Stimulated activated CD4-positive, alpha-beta T cell treated with anti-CD3 and anti-CD28 coated beads, TNF-alpha, amount 100 ng/mL, for 4 hours (primary cell): Measurements from ENCODE around the gene PCDHB8.
"Not testable (repeated sequence)": the region's sequence is repeated elsewhere in the genome, so short reads cannot be mapped to it uniquely, and the experiment has no call there.

Experiments used
- DNase-seq, 3 experiments: peaks; one replicate each; pipeline ENCODE4 v3.0.0-alpha.2; 2020; ENCODE audit warnings: low read depth in 3 of 3

Gene PCDHB8

DNA sequence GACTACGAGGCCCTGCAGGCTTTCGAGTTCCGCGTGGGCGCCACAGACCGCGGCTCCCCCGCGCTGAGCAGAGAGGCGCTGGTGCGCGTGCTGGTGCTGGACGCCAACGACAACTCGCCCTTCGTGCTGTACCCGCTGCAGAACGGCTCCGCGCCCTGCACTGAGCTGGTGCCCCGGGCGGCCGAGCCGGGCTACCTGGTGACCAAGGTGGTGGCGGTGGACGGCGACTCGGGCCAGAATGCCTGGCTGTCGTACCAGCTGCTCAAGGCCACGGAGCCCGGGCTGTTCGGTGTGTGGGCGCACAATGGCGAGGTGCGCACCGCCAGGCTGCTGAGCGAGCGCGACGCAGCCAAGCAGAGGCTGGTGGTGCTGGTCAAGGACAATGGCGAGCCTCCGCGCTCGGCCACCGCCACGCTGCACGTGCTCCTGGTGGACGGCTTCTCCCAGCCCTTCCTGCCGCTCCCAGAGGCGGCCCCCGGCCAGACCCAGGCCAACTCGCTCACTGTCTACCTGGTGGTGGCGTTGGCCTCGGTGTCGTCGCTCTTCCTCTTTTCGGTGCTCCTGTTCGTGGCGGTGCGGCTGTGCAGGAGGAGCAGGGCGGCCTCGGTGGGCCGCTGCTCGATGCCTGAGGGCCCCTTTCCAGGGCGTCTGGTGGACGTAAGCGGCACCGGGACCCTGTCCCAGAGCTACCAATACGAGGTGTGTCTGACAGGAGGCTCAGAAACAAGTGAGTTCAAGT is 6.7 kb downstream of the PCDHB8 start:
- DNase-seq: not testable (repeated sequence)

DNA sequence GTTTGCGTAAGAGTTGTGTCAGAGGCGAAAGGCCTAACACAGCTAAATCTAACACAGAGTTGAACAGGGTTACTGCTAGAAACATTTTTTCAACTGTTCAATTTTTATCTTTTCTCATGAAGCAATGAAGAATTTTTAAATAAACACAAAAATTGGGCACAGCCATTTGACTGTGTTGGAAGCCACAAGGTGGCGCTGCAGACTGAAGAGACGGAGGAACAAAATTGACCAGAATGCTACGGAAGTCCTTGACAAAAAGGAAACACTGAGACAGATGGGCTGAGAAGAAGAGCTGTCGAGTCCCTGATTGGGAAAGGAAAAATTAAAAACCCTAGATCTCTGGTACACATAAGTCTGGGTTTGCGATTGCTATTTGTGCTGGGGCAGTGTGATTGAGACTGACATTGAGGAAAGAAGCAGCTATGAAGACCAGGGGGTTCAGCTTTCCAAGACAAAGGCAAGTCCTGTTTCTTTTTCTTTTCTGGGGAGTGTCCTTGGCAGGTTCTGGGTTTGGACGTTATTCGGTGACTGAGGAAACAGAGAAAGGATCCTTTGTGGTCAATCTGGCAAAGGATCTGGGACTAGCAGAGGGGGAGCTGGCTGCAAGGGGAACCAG is 9.4 kb downstream of the PCDHB8 start, which contains the start of gene PCDHB9:
TSS of gene PCDHB9 (plus strand) at position 265 of the 616 bp plus-strand sequence. CDS start at position 423, 158 bp downstream.
- peak in 1 of 3 experiments; percentile 2 for DNase-seq

DNA sequence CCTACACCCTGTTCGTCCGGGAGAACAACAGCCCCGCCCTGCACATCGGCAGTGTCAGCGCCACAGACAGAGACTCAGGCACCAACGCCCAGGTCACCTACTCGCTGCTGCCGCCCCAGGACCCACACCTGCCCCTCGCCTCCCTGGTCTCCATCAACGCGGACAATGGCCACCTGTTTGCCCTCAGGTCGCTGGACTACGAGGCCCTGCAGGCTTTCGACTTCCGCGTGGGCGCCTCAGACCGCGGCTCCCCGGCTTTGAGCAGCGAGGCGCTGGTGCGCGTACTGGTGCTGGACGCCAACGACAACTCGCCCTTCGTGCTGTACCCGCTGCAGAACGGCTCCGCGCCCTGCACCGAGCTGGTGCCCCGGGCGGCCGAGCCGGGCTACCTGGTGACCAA is 11.1 kb downstream of the PCDHB8 start:
- not testable (repeated sequence) for DNase-seq

DNA sequence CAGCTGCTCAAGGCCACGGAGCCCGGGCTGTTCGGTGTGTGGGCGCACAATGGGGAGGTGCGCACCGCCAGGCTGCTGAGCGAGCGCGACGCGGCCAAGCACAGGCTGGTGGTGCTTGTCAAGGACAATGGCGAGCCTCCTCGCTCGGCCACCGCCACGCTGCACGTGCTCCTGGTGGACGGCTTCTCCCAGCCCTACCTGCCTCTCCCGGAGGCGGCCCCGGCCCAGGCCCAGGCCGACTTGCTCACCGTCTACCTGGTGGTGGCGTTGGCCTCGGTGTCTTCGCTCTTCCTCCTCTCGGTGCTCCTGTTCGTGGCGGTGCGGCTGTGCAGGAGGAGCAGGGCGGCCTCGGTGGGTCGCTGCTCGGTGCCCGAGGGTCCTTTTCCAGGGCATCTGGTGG is 11.5 kb downstream of the PCDHB8 start:
- not testable (repeated sequence) for DNase-seq

DNA sequence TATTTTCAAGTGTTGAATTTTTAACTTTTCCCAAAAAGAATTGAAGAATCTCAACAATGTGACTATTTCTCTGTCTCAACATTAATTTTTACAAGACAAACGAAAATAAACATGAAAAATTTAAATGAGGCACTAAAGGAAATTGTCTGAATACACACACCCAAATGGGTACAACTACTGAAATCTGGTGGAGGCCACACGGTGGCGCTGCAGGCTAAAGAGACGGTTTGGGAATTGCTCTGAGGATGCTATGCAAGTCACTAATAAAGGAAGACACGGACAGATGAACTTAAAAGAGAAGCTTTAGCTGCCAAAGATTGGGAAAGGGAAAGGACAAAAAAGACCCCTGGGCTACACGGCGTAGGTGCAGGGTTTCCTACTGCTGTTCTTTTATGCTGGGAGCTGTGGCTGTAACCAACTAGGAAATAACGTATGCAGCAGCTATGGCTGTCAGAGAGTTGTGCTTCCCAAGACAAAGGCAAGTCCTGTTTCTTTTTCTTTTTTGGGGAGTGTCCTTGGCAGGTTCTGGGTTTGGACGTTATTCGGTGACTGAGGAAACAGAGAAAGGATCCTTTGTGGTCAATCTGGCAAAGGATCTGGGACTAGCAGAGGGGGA is 14.6 kb downstream of the PCDHB8 start, which contains the start of gene PCDHB10:
TSS of gene PCDHB10 (plus strand) at position 244 of the 616 bp plus-strand sequence. CDS start at position 444, 200 bp downstream.
- DNase-seq: no peak

DNA sequence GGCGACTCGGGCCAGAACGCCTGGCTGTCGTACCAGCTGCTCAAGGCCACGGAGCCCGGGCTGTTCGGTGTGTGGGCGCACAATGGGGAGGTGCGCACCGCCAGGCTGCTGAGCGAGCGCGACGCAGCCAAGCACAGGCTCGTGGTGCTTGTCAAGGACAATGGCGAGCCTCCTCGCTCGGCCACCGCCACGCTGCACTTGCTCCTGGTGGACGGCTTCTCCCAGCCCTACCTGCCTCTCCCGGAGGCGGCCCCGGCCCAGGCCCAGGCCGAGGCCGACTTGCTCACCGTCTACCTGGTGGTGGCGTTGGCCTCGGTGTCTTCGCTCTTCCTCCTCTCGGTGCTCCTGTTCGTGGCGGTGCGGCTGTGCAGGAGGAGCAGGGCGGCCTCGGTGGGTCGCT is 16.7 kb downstream of the PCDHB8 start:
- DNase-seq: not testable (repeated sequence)

DNA sequence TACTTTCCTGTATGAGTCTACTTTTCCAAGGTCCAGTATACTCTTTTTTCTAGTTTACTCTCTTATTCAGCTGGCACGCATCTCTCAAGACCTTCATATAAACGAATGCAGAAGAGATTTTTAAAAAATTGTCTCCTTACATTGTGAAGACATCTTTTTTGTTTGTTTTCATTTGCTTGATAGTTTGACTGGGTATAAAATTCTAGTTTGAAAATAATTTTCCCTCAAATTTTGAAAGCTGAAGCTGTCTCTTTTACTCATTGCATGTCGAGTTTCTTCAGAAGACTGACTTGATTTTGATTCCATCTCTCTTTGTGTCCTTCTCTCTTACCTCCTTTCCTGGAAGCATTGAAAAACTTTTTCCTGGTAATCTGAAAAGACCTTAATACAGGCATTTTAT is 18.8 kb downstream of the PCDHB8 start:
- DNase-seq: no peak

DNA sequence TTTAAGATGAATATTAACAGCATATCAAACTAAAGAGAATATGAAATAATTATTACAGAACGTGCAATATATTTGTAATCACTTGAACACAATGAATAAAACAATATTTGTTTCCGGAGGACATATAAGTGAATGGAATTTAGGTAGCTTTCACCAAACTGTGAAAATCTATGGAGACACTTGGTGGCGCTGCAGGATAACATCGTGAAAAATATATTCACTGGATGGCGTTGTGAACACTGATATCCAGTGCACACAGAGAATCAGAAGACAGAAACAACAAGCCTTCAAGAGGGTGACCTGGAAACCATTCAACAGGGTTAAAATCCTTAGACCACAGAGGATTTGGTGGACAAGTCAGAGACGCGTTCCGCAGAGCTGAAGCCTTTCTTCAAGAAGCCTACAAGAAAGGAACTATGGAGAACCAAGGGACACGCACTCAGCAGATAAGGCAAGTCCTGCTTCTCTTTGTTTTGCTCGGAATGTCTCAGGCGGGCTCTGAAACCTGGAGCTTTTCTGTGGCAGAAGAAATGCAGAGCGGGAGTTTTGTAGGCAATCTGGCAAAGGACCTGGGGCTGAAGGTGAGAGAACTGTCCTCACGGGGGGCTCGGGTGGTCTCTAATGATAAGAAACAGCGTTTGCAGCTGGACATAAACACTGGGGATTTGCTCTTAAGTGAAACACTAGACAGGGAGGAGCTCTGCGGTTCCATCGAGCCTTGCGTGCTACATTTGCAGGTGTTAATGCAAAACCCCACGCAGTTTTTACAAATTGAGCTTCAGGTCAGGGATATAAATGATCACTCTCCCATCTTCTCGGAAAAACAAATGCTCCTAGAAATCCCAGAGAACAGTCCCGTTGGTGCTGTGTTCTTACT is 22.0 kb downstream of the PCDHB8 start, which contains the start of gene PCDHB11:
TSS of gene PCDHB11 (plus strand) at position 269 of the 877 bp plus-strand sequence. CDS start at position 417, 148 bp downstream.
- DNase-seq: no peak

DNA sequence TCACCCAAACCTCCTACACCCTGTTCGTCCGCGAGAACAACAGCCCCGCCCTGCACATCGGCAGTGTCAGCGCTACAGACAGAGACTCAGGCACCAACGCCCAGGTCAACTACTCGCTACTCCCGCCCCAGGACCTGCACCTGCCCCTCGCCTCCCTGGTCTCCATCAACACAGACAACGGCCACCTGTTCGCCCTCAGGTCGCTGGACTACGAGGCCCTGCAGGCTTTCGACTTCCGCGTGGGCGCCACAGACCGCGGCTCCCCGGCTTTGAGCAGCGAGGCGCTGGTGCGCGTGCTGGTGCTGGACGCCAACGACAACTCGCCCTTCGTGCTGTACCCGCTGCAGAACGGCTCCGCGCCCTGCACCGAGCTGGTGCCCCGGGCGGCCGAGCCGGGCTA is 23.5 kb downstream of the PCDHB8 start:
- not testable (repeated sequence) for DNase-seq

DNA sequence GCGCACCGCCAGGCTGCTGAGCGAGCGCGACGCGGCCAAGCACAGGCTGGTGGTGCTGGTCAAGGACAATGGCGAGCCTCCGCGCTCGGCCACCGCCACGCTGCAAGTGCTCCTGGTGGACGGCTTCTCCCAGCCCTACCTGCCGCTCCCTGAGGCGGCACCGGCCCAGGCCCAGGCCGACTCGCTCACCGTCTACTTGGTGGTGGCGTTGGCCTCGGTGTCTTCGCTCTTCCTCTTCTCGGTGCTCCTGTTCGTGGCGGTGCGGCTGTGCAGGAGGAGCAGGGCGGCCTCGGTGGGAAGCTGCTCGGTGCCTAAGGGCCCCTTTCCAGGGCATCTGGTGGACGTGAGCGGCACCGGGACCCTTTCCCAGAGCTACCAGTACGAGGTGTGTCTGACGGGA is 24.1 kb downstream of the PCDHB8 start:
- DNase-seq: not testable (repeated sequence)

DNA sequence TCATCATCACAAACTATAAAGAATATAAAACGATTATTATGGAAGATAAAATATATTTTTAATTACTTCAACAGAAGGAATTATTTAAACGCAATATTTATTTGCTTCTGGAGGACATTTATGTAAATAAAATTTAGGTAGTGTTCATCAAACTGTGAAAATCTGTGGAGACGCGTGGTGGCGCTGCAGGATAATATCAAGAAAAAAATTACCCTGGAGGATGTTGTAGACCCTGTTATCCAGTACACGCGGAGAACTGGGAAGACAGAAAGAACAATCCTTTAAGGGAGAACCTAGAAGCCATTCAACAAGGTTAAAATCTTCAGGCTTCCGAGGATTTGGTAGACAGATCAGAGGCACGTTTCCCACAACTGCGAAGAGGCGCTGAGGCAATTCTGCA is 30.9 kb downstream of the PCDHB8 start, which contains the start of gene PCDHB12:
TSS of gene PCDHB12 (plus strand) at position 242 of the 400 bp plus-strand sequence. CDS start 189 bp downstream, outside the sequence.
- DNase-seq: no peak

DNA sequence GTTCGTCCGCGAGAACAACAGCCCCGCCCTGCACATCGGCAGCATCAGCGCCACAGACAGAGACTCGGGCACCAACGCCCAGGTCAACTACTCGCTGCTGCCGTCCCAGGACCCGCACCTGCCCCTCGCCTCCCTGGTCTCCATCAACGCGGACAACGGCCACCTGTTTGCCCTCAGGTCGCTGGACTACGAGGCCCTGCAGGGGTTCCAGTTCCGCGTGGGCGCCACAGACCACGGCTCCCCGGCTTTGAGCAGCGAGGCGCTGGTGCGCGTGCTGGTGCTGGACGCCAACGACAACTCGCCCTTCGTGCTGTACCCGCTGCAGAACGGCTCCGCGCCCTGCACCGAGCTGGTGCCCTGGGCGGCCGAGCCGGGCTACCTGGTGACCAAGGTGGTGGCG is 32.7 kb downstream of the PCDHB8 start:
- DNase-seq: not testable (repeated sequence)

DNA sequence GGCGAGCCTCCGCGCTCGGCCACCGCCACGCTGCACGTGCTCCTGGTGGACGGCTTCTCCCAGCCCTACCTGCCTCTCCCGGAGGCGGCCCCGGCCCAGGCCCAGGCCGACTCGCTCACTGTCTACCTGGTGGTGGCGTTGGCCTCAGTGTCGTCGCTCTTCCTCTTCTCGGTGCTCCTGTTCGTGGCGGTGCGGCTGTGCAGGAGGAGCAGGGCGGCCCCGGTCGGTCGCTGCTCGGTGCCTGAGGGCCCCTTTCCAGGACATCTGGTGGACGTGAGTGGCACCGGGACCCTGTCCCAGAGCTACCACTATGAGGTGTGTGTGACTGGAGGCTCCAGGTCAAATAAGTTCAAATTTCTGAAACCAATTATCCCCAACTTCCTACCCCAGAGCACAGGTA is 33.3 kb downstream of the PCDHB8 start:
- not testable (repeated sequence) for DNase-seq

DNA sequence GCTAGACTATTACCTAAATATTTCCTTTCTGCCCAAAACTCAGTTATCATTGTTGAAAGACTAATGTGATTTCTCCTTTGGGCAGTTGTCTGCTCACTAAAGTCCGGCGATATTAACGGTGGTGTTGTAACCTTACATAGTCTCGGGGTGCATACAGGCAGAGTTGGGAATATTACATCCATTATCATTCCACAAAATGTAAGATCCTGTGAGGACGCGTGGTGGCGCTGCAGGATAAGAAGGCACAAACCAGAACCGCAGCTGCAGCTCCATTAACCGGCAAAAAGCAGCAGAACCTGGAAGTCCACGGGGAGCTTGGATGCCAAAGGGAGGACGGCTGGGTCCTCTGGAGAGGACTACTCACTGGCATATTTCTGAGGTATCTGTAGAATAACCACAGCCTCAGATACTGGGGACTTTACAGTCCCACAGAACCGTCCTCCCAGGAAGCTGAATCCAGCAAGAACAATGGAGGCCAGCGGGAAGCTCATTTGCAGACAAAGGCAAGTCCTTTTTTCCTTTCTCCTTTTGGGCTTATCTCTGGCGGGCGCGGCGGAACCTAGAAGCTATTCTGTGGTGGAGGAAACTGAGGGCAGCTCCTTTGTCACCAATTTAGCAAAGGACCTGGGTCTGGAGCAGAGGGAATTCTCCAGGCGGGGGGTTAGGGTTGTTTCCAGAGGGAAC is 36.2 kb downstream of the PCDHB8 start, which contains the start of gene PCDHB13:
TSS of gene PCDHB13 (plus strand) at position 264 of the 684 bp plus-strand sequence. CDS start at position 469, 205 bp downstream.
- DNase-seq: not testable (repeated sequence)

DNA sequence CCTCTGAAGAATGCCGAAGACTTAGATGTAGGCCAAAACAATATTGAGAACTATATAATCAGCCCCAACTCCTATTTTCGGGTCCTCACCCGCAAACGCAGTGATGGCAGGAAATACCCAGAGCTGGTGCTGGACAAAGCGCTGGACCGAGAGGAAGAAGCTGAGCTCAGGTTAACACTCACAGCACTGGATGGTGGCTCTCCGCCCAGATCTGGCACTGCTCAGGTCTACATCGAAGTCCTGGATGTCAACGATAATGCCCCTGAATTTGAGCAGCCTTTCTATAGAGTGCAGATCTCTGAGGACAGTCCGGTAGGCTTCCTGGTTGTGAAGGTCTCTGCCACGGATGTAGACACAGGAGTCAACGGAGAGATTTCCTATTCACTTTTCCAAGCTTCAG is 37.0 kb downstream of the PCDHB8 start:
- not testable (repeated sequence) for DNase-seq

DNA sequence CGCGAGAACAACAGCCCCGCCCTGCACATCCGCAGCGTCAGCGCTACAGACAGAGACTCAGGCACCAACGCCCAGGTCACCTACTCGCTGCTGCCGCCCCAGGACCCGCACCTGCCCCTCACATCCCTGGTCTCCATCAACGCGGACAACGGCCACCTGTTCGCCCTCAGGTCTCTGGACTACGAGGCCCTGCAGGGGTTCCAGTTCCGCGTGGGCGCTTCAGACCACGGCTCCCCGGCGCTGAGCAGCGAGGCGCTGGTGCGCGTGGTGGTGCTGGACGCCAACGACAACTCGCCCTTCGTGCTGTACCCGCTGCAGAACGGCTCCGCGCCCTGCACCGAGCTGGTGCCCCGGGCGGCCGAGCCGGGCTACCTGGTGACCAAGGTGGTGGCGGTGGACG is 37.9 kb downstream of the PCDHB8 start:
- not testable (repeated sequence) for DNase-seq

DNA sequence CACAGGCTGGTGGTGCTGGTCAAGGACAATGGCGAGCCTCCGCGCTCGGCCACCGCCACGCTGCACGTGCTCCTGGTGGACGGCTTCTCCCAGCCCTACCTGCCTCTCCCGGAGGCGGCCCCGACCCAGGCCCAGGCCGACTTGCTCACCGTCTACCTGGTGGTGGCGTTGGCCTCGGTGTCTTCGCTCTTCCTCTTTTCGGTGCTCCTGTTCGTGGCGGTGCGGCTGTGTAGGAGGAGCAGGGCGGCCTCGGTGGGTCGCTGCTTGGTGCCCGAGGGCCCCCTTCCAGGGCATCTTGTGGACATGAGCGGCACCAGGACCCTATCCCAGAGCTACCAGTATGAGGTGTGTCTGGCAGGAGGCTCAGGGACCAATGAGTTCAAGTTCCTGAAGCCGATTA is 38.4 kb downstream of the PCDHB8 start:
- not testable (repeated sequence) for DNase-seq

DNA sequence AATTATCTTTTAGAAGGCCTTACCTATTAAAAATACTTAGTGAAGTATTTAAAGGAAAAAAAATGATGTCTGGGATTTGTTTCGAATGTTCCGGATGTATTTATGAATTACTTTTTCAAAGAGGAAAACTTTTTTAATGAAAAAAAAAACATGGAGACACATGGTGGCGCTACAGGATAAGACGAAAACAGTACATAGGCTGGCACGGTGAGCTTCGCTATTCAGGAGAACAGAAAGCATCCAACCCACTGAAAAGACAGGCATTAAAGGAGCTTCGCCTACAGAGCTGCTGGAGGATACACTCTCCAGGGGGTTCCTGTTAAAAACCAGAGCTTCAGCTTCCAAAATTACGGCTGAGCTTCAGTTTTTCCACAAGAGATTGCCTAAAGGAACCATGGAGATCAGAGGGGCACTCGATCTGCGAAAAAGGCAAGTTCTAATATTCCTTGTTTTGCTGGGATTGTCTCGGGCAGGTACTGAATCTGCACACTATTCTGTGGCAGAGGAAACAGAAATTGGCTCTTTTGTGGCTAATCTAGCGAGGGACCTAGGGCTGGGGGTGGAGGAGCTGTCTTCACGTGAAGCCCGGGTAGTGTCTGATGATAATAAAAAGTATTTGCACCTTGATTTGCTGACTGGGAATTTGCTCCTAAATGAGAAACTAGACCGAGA is 45.7 kb downstream of the PCDHB8 start, which contains the start of gene PCDHB14:
TSS of gene PCDHB14 (plus strand) at position 232 of the 672 bp plus-strand sequence. CDS start at position 395, 163 bp downstream.
- no peak for DNase-seq

DNA sequence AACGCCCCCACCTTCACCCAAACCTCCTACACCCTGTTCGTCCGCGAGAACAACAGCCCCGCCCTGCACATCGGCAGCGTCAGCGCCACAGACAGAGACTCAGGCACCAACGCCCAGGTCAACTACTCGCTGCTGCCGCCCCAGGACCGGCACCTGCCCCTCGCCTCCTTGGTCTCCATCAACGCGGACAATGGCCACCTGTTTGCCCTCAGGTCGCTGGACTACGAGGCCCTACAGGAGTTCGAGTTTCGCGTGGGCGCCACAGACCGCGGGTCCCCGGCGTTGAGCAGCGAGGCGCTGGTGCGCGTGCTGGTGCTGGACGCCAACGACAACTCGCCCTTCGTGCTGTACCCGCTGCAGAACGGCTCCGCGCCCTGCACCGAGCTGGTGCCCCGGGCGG is 47.3 kb downstream of the PCDHB8 start:
- DNase-seq: not testable (repeated sequence)

DNA sequence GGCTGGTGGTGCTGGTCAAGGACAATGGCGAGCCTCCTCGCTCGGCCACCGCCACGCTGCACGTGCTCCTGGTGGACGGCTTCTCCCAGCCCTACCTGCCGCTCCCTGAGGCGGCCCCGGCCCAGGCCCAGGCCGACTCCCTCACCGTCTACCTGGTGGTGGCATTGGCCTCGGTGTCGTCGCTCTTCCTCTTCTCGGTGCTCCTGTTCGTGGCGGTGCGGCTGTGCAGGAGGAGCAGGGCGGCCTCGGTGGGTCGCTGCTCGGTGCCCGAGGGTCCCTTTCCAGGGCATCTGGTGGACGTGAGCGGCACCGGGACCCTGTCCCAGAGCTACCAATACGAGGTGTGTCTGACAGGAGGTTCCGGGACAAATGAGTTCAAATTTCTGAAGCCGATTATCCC is 47.8 kb downstream of the PCDHB8 start:
- not testable (repeated sequence) for DNase-seq
